Caco-2 (cell line): ENCODE results near the gene CLCF1. TPM values are rescaled to one million over a fixed set of nuclear protein-coding genes. Genes with fewer than 3 reads are reported as not detected.

Source experiments
- BruUV-seq: library from RNA; stranded (reverse); fragments of 400-500 nt; replicated peaks from 2 replicates; lab custom pipeline; 2021; lab: Mats Ljungman, UMichigan
- CTCF ChIA-PET: fragments of 300-600 bp; sonication (Branson Sonifier 250); formaldehyde crosslinking; loops from one replicate; lab custom pipeline; 2022; ENCODE audit warnings: antibody characterized with exemption; lab: Charles Lee
- POLR2A ChIA-PET: fragments of 300-600 bp; sonication (Branson Sonifier 250); formaldehyde crosslinking; loops from one replicate; lab custom pipeline; 2022; ENCODE audit warnings: antibody characterized with exemption; lab: Charles Lee
- DNase-seq, 2 experiments: peaks; one replicate each; pipeline versions ENCODE4 v3.0.0 to v3.0.0-alpha.2; 2020 to 2022
- H3K27me3 ChIP-seq: replicated peaks from 2 replicates; pipeline ENCODE4 v1.6.0; 2011; ENCODE audit warnings: low read length; ENCODE audit not compliant: control insufficient read depth, insufficient read depth
- H3K36me3 ChIP-seq: 2 replicates; pipeline ENCODE4 v1.5.1; 2011; ENCODE audit warnings: low read length; ENCODE audit not compliant: control insufficient read depth, insufficient read depth
- H3K4me1 ChIP-seq: fragments of 250-450 bp; sonication (Bioruptor Pico); 2 replicates; pipeline ENCODE4 v1.5.1; 2020; ENCODE audit warnings: mild to moderate bottlenecking
- H3K4me3 ChIP-seq: 2 replicates; pipeline ENCODE4 v1.5.1; 2011; ENCODE audit warnings: low read depth, mild to moderate bottlenecking, control low read depth, low read length
- H3K9me3 ChIP-seq: fragments of 250-450 bp; sonication (Bioruptor Pico); 2 replicates; pipeline ENCODE4 v1.5.1; 2020; ENCODE audit warnings: mild to moderate bottlenecking, moderate library complexity
- H3K27ac Mint-ChIP-seq: one replicate; pipeline ENCODE4 v1.8.0; 2022; ENCODE audit warnings: mixed read lengths; ENCODE audit not compliant: unreplicated experiment
- H3K27me3 Mint-ChIP-seq: one replicate; pipeline ENCODE4 v1.8.0; 2022; ENCODE audit warnings: mixed read lengths; ENCODE audit not compliant: insufficient read depth, unreplicated experiment
- H3K36me3 Mint-ChIP-seq: one replicate; pipeline ENCODE4 v1.8.0; 2022; ENCODE audit warnings: mild to moderate bottlenecking, mixed read lengths; ENCODE audit not compliant: insufficient read depth, unreplicated experiment
- H3K4me1 Mint-ChIP-seq: one replicate; pipeline ENCODE4 v1.8.0; 2022; ENCODE audit warnings: low read depth, mixed read lengths; ENCODE audit not compliant: unreplicated experiment
- H3K4me3 Mint-ChIP-seq: one replicate; pipeline ENCODE4 v1.8.0; 2022; ENCODE audit warnings: mild to moderate bottlenecking, moderate library complexity, mixed read lengths; ENCODE audit not compliant: unreplicated experiment
- H3K9me3 Mint-ChIP-seq: one replicate; pipeline ENCODE4 v1.8.0; 2022; ENCODE audit warnings: mixed read lengths; ENCODE audit not compliant: unreplicated experiment
- CTCF ChIP-seq, 2 experiments: fragments of 200-600 bp in 1 of 2; IDR thresholded peaks; 1 replicate in 1 of 2; 2 replicates in 1 of 2; pipeline versions ENCODE4 v1.5.1 to v1.8.0; 2011 to 2022; ENCODE audit warnings: antibody characterized with exemption in 1 of 2, control low read depth in 1 of 2, inconsistent platforms in 1 of 2, low read depth in 1 of 2, low read length in 1 of 2, mild to moderate bottlenecking in 1 of 2, moderate library complexity in 1 of 2; ENCODE audit not compliant: insufficient read depth in 1 of 2, severe bottlenecking in 1 of 2, unreplicated experiment in 1 of 2
- intact Hi-C: fragments of 100-400 bp; cut with micrococcal nuclease; formaldehyde crosslinking; loops from one replicate; pipeline ENCODE4 v1.10.0; 2022; ENCODE audit not compliant: unreplicated experiment
- total RNA-seq: library from RNA; stranded (reverse); gene quantifications from 2 replicates; pipeline ENCODE4 v1.2.3, GENCODE V29; 2022

CLCF1 gene
- total RNA-seq, 1 experiment from 2014 or later: 4.5 TPM

GRCh38 chr11:67355023-67355793 is 18.2 kb downstream of the CLCF1 start:
- H3K36me3 ChIP-seq: no peaks in the 10 kb centered on the region
- BruUV-seq: no TSS peak
- 0 out of 2 replicates have a peak overlapping the region, but pooled peaks have one; percentile 5 for H3K4me3 ChIP-seq
- H3K27me3 ChIP-seq: no peaks in the 10 kb centered on the region
- H3K4me3 Mint-ChIP-seq: peak overlapping the region; percentile 83
- no peaks in the 10 kb centered on the region for H3K27me3 Mint-ChIP-seq
- no peaks in the 10 kb centered on the region for H3K9me3 ChIP-seq
- H3K27ac Mint-ChIP-seq: peak overlapping the region; percentile 81
- DNase-seq: peak in 1 of 2 experiments; percentile 46
- peaks cover 14% of the 10 kb centered on the region for H3K4me1 Mint-ChIP-seq
- POLR2A ChIA-PET: interaction anchor here (0.9 to 1.7 kb wide), 3 partner anchors 19 to 113 kb away, joined by 3 to 8 read pairs (median 8); partner anchors contain the start of genes CLCF1 and PPP1CA
- intact Hi-C loops: no loop called here
- H3K4me1 ChIP-seq: peaks cover 45% of the 10 kb centered on the region
- no peaks in the 10 kb centered on the region for H3K9me3 Mint-ChIP-seq
- peaks cover 16% of the 10 kb centered on the region for H3K36me3 Mint-ChIP-seq
- TF ChIP-seq CTCF (IDR thresholded peaks at IDR 0.05; ENCODE audit: insufficient read depth in 1 of 2, low read depth in 1 of 2, low read length in 1 of 2, severe bottlenecking in 1 of 2, unreplicated experiment in 1 of 2): no peak
- CTCF ChIA-PET: interaction anchor here (0.7 to 17.9 kb wide), 7 partner anchors 10 to 238 kb away, joined by 3 to 775 read pairs (median 14); partner anchors contain the start of genes CLCF1, PPP1CA and RAD9A

- H3K9me3 Mint-ChIP-seq: no peaks in the 10 kb centered on the region
- Histone ChIP-seq H3K36me3 (no peaks in the 10 kb centered on the region), H3K4me1 (peaks cover 45% of the 10 kb centered on the region), H3K9me3 (no peaks in the 10 kb centered on the region), H3K4me3 (peak overlapping the region; percentile 50), H3K27me3 (no peaks in the 10 kb centered on the region)
- peak; percentile 21 to 24 for TF ChIP-seq CTCF (IDR thresholded peaks at IDR 0.05; ENCODE audit: insufficient read depth in 1 of 2, low read depth in 1 of 2, low read length in 1 of 2, severe bottlenecking in 1 of 2, unreplicated experiment in 1 of 2)
- TSS peak; percentile 96 for BruUV-seq
- intact Hi-C loops: loop anchor here (1.0 to 5.0 kb wide), 2 partner anchors 8 to 228 kb away; partner anchors contain the start of gene GSTP1
- H3K27me3 Mint-ChIP-seq: no peaks in the 10 kb centered on the region
- H3K27ac Mint-ChIP-seq: peak overlapping the region; percentile 81
- peak overlapping the region; percentile 83 for H3K4me3 Mint-ChIP-seq
- POLR2A ChIA-PET: interaction anchor here (1.0 to 2.7 kb wide), 7 partner anchors 19 to 82 kb away, joined by 3 to 31 read pairs (median 5); partner anchors contain the start of genes CLCF1, PPP1CA and RAD9A
- peaks cover 16% of the 10 kb centered on the region for H3K36me3 Mint-ChIP-seq
- DNase-seq: peak; percentile 91 to 97
- CTCF ChIA-PET: interaction anchor here (0.6 to 17.9 kb wide), 8 partner anchors 8 to 259 kb away, joined by 3 to 775 read pairs (median 14); partner anchors contain the start of genes CLCF1, PPP1CA and RAD9A
- peaks cover 18% of the 10 kb centered on the region for H3K4me1 Mint-ChIP-seq
Observed at GRCh38 chr11:67354075-67355022, 19.0 kb downstream of the CLCF1 start.
